Endodermal cell (in vitro differentiated cells): ENCODE results near the gene SERPING1. TPM values are rescaled to one million over a fixed set of nuclear protein-coding genes. Genes with fewer than 3 reads are reported as not detected.

Experiments
- DNase-seq: peaks from one replicate; pipeline ENCODE4 v3.0.0-alpha.2; 2017
- H3K27ac ChIP-seq: 2 replicates; pipeline ENCODE4 v1.5.1; 2013; ENCODE audit warnings: mild to moderate bottlenecking, low read depth, low read length, moderate library complexity
- H3K27me3 ChIP-seq: 2 replicates; pipeline ENCODE4 v1.6.1; 2013; ENCODE audit warnings: mild to moderate bottlenecking, low read length, moderate library complexity; ENCODE audit not compliant: insufficient read depth, control insufficient read depth, poor library complexity, severe bottlenecking
- H3K36me3 ChIP-seq: 2 replicates; pipeline ENCODE4 v1.7.0; 2013; ENCODE audit warnings: mild to moderate bottlenecking, low read length, moderate library complexity; ENCODE audit not compliant: control insufficient read depth, insufficient read depth
- H3K4me1 ChIP-seq: one replicate; pipeline ENCODE4 v1.7.0; 2013; ENCODE audit warnings: low read length; ENCODE audit not compliant: control insufficient read depth, insufficient read depth
- H3K4me3 ChIP-seq: 2 replicates; pipeline ENCODE4 v1.5.1; 2013; ENCODE audit warnings: mild to moderate bottlenecking, low read length, moderate library complexity
- H3K9ac ChIP-seq: 2 replicates; pipeline ENCODE4 v1.6.1; 2013; ENCODE audit warnings: mild to moderate bottlenecking, low read length, moderate library complexity; ENCODE audit not compliant: poor library complexity, severe bottlenecking; ENCODE audit errors: extremely low read depth
- H3K9me3 ChIP-seq: 2 replicates; pipeline ENCODE4 v1.6.1; 2013; ENCODE audit warnings: mild to moderate bottlenecking, low read length, moderate library complexity; ENCODE audit not compliant: control insufficient read depth
- H3K27ac Mint-ChIP-seq: 2 replicates; pipeline ENCODE4 v1.8.0; 2020; ENCODE audit warnings: mixed read lengths
- H3K27me3 Mint-ChIP-seq: 2 replicates; pipeline ENCODE4 v1.8.0; 2021; ENCODE audit warnings: mild to moderate bottlenecking, mixed read lengths; ENCODE audit not compliant: insufficient read depth
- H3K36me3 Mint-ChIP-seq: 2 replicates; pipeline ENCODE4 v1.8.0; 2020; ENCODE audit warnings: low read depth, mixed read lengths
- H3K4me1 Mint-ChIP-seq: 2 replicates; pipeline ENCODE4 v1.8.0; 2020; ENCODE audit warnings: mixed read lengths
- H3K4me3 Mint-ChIP-seq: 2 replicates; pipeline ENCODE4 v1.8.0; 2020; ENCODE audit warnings: mild to moderate bottlenecking, moderate library complexity, mixed read lengths
- H3K9me3 Mint-ChIP-seq: 2 replicates; pipeline ENCODE4 v1.8.0; 2020; ENCODE audit warnings: mild to moderate bottlenecking, mixed read lengths
- WGBS, 2 experiments: methylation state at CpG; one replicate each; pipeline versions ENCODE4 v1.1.5 to v1.1.7; 2013; ENCODE audit warnings: missing lambda C conversion rate in 2 of 2, mixed read lengths in 1 of 2; ENCODE audit not compliant: insufficient coverage in 1 of 2, insufficient read length in 1 of 2; 5-methylcytosine and 5-hydroxymethylcytosine counted together
- total RNA-seq, 2 donors: library from RNA; stranded (reverse); fragmentation: NEBNext Ultra II Directional in 1 of 2; extraction: Animal tissue kit (Norgen Biotek cat#: 25700) in 1 of 2; gene quantifications; 2 replicates in 1 of 2; 3 replicates in 1 of 2; pipeline ENCODE4 v1.2.1, GENCODE V29; 2021
- TF ChIP-seq, protein P1 (sequence below): fragments of 200-600 bp; sonication (generic); conservative IDR thresholded peaks from 2 replicates; pipeline ENCODE4 v1.5.0; 2021; ENCODE audit warnings: antibody characterized with exemption, mild to moderate bottlenecking

Gene SERPING1
- total RNA-seq, 2 donors from 2014 or later: 67.8 to 73.5 TPM

- Histone ChIP-seq H3K9ac (no peak overlapping the region), H3K27me3 (no peaks in the 10 kb centered on the region), H3K27ac (peak overlapping the region; percentile 50), H3K4me1 (peaks cover 2% of the 10 kb centered on the region), H3K4me3 (peak overlapping the region; percentile 79), H3K36me3 (no peaks in the 10 kb centered on the region), H3K9me3 (no peaks in the 10 kb centered on the region)
- Mint-ChIP-seq H3K27ac (peak overlapping the region; percentile 57), H3K4me1 (peaks cover 32% of the 10 kb centered on the region), H3K36me3 (peaks cover 23% of the 10 kb centered on the region), H3K27me3 (no peaks in the 10 kb centered on the region), H3K9me3 (no peaks in the 10 kb centered on the region), H3K4me3 (peak overlapping the region; percentile 65)
- 63 to 80% methylated on average over 4 to 5 of the region's 5 CpGs for WGBS, 2 experiments
- no peak for DNase-seq
- TF ChIP-seq, protein P1, sequence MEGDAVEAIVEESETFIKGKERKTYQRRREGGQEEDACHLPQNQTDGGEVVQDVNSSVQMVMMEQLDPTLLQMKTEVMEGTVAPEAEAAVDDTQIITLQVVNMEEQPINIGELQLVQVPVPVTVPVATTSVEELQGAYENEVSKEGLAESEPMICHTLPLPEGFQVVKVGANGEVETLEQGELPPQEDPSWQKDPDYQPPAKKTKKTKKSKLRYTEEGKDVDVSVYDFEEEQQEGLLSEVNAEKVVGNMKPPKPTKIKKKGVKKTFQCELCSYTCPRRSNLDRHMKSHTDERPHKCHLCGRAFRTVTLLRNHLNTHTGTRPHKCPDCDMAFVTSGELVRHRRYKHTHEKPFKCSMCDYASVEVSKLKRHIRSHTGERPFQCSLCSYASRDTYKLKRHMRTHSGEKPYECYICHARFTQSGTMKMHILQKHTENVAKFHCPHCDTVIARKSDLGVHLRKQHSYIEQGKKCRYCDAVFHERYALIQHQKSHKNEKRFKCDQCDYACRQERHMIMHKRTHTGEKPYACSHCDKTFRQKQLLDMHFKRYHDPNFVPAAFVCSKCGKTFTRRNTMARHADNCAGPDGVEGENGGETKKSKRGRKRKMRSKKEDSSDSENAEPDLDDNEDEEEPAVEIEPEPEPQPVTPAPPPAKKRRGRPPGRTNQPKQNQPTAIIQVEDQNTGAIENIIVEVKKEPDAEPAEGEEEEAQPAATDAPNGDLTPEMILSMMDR: no peak
Measured at GRCh38 chr11:57598831-57599155, 1.3 kb downstream of the SERPING1 start.

GRCh38 chr11:57599381-57599780 lies 1.9 kb downstream of the SERPING1 start:
- Histone ChIP-seq H3K4me1 (peaks cover 2% of the 10 kb centered on the region), H3K9me3 (no peaks in the 10 kb centered on the region), H3K4me3 (peak overlapping the region; percentile 79), H3K27me3 (no peaks in the 10 kb centered on the region), H3K9ac (no peak overlapping the region), H3K36me3 (no peaks in the 10 kb centered on the region), H3K27ac (no peak overlapping the region)
- Mint-ChIP-seq H3K27ac (peak overlapping the region; percentile 27), H3K36me3 (peaks cover 23% of the 10 kb centered on the region), H3K9me3 (no peaks in the 10 kb centered on the region), H3K27me3 (no peaks in the 10 kb centered on the region), H3K4me3 (peak overlapping the region; percentile 65), H3K4me1 (peaks cover 32% of the 10 kb centered on the region)
- TF ChIP-seq, protein P1: no peak
- DNase-seq: no peak
- 84% methylated on average over 2 of the region's 2 CpGs; no CpG with 5 or more reads in 1 of the 2 experiments for WGBS, 2 experiments

GRCh38 chr11:57601297-57601696 lies 3.8 kb downstream of the SERPING1 start:
- TF ChIP-seq, protein P1: no peak
- Mint-ChIP-seq H3K27me3 (no peaks in the 10 kb centered on the region), H3K4me1 (peaks cover 22% of the 10 kb centered on the region), H3K4me3 (no peak overlapping the region), H3K9me3 (no peaks in the 10 kb centered on the region), H3K27ac (no peak overlapping the region), H3K36me3 (peaks cover 32% of the 10 kb centered on the region)
- WGBS, 2 experiments: 91% methylated on average over 3 of the region's 3 CpGs
- no peak overlapping the region for H3K9ac ChIP-seq
- H3K27ac ChIP-seq: no peak overlapping the region
- no peaks in the 10 kb centered on the region for H3K27me3 ChIP-seq
- no peaks in the 10 kb centered on the region for H3K36me3 ChIP-seq
- H3K9me3 ChIP-seq: no peaks in the 10 kb centered on the region
- H3K4me1 ChIP-seq: peaks cover 2% of the 10 kb centered on the region
- DNase-seq: no peak
- no peak overlapping the region for H3K4me3 ChIP-seq
